ENCODE measurements around the gene MBOAT7.

The MBOAT7 gene

DNA sequence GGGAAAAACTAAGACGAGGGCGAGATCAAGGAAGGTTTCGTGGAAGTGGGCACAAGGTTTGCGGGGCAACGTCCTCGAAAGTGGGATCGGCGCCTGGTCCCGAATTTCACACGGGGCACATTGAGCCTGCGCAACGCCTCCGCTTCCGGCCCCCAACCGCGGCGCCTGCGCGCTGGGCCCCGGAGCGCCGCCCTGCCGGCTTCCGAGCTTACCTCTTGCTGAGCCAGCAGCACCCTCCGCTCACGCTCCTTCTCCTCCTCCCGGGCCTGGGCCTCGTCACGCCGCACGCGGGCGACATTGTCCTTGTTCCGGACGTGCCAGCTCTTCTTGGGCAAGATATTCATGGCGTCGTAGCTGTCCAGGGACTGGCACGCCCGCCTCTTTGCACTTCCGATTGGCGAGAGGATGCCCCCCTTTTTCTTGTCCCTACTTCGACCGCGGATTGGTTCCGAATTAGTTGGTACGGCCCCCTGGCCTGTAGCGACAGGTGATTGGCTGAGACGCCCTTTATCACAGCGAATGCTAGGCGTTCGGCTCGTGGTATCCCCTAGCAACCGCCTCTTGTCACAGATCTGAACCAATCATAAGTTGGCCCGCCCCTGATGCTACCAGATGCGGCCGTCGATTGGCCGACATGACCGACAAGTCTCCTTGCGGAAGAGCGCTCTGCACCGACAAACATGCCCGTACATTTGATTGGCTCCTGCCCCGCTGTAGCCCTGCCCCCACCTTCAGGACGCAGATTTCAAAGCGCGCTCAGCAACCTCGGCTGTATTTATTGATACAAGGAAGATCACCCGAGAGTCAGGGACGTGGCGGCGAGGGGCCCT is 29.8 kb downstream of the MBOAT7 start, which contains the start of gene LENG1:
TSS of gene LENG1 (minus strand) at position 370 of the 830 bp plus-strand sequence. CDS start at position 344, 26 bp downstream.
- peak; percentile 79 for DNase-seq

DNA sequence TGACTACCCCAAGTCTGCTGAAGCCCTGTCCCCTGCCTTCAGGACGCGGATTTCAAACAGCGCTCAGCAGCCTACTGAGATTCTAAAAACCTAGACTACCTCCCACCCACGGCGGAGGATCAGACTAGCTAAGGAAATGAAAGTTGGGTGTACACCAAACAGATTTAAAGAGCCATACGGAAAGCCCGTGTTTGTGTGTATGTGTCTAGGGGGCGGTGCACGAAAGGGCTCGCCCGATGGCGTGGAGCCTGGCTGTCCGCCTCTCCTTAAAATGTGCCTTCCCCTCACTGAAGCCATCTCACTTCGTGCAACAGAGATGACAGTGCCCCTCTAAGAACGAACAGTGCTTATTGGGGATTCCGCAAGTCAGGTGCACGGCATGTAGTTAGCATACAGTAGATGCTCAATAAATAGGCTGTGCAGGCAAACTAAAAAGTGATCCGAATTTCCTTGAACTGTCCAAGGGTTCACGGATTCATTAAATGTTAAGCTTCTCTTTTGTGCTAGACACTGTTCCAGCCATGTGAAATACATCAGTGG is 30.5 kb downstream of the MBOAT7 start:
- DNase-seq, result no peak

DNA sequence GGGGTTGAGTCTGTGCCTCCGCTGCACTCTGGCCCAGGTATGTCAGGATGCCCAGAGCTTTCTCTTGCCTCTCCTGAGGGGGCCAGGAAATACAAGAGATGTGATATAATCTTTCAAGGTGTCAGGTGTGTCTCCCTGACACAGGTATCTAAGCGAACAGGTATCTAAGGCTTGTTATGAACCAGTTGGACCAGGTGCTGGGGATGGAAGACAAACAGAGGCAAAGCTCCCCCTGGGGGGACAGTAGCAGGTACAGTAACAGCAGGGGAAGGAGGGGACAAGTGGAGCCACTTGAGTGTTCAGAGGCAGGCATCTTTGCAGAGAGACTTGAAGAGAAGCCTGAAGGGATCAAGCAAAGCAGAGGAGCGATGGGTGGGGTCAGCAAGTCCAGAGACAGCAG is 32.4 kb downstream of the MBOAT7 start:
- no peak for DNase-seq

DNA sequence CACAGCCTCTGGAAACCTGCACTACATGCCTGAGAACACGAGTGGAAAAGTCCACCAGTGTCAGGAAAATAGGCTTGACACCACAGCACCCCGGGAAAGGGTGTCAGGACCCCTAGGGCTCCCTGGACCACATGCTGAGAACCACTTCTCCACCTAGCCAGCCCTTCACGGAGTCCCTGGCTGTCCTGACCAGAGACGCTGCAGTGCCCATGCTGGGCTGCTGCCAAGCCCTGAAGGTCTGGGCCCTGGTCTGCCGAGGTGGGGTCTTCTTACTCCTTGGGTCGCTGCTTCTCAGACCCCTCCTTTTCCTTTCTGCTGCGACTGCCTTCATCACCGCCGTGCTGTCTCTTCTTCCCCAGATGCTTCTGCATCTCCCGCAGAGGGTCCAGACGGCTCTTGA is 32.9 kb downstream of the MBOAT7 start:
- no peak for DNase-seq

DNA sequence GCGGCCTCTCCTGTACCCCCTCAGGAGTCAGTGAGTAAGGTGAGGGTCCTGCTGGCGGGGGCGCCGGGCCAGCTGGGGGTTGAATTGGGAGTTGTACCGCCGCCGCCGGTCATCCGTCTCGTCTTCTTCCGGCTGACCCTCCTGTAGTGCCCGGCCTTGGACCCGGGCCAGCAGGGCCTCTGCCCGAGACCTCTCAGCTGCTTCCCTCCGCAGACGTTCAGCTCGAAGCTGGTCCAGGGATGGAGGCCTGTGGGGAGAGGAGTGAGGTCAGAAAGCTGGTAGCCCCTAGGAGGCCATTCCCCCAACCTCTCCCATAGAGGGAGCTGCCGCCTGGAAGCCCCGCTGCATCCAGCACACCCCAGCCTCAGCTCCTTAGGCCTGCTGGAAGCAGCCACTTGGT is 33.7 kb downstream of the MBOAT7 start:
- DNase-seq, result no peak

DNA sequence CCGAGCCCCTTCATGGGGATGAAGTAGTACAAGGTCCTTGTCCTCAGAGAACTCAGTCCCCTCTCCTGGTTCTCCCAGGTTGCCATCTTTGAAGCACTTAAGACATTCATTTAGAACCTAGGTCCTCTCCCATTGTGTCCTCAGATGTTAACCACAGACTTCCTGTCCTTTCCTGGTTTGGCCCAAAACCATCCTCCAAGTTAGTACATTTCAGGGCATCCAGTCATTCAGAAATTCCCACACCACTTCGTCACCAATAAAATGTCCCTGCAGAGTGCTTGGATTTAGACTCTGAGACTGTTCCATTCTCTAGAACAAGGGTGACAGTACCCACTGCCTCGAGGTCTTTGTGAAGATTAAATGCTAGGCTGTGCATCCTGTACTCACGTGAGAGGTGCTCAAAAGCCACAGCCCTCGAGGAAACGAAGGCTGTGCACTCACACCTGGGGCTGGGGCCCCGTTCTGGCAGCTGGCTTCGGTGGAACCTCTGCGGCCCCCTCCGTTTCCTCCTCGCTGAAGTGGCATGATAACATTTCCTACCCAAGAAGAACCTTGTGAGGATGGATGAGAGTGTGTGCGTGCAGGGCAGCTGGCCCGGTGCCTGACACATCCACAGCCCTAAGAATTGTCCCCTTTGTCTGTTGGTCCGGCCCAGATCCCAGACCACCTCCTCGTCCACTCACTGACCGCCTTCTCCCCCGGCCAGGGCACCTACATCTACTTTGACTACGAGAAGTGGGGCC is 34.6 kb downstream of the MBOAT7 start:
- DNase-seq, result no peak

DNA sequence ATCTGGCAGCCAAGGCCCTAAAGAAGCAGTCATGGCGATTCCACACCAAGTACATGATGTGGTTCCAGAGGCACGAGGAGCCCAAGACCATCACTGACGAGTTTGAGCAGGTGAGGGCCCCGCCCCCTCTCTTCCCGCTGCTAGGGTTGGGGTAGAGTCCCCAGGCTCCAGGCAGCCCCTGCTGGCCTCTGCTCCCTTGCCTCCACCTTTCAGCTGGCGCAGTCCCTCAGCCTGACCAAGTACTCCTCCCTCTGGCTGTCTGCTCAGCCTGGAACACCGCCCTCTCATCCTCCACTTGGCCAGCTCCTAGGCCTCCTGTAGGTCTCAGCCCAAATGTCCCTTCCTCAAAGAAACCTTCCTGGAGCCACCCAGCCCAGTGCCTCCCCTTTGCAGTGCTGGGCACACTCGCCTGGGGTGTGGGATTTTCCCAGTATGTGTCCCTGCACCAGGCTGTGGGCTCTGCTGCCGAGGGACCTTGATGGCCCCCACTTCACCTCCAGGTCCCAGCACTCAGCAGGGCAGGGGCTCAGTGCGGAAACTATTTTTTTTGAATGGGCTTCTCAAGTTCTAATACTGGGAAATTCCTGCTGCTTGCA is 35.6 kb downstream of the MBOAT7 start:
- DNase-seq, result no peak

DNA sequence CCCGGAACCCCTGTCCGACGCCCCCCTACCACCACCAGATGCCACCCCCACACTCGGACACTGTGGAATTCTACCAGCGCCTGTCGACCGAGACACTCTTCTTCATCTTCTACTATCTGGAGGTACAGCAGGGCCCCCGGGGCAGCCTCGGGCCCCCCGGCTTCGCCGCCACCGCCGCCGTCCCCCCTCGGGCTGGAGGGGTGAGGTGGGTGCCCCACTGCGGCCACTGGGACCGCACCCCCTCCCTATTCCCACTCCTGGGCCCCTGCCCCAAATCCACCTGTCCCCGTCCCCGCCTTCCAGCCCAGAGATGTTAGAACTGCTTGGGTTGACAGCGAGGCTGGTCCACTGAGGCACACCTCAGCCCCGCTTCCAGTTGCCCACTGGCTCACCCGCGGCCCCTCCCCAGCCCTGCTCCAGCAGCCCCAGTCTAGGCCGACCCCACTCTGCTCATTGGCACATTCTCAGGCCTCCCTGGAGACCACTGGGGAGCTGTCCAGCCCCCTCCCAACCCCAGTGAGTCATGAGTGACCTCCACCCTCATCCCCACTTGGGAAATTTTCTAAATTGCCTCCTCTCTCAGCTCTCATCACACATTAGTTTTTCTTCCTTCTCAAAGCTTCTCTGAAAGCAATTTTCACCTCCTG is 36.4 kb downstream of the MBOAT7 start:
- no peak for DNase-seq

DNA sequence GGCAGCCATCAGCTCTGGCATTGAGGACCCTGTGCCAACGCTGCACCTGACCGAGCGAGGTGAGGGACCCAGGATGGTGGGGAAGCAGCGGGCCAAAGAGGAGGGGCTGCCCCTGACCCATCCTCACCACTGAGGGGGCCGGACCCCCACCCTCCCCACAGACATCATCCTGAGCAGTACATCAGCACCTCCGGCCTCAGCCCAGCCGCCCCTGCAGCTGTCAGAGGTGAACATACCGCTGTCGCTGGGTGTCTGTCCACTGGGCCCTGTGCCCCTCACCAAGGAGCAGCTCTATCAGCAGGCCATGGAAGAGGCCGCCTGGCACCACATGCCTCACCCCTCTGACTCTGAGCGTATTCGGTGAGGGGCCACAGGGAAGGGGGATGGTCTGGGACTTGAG is 37.1 kb downstream of the MBOAT7 start:
- no peak for DNase-seq

DNA sequence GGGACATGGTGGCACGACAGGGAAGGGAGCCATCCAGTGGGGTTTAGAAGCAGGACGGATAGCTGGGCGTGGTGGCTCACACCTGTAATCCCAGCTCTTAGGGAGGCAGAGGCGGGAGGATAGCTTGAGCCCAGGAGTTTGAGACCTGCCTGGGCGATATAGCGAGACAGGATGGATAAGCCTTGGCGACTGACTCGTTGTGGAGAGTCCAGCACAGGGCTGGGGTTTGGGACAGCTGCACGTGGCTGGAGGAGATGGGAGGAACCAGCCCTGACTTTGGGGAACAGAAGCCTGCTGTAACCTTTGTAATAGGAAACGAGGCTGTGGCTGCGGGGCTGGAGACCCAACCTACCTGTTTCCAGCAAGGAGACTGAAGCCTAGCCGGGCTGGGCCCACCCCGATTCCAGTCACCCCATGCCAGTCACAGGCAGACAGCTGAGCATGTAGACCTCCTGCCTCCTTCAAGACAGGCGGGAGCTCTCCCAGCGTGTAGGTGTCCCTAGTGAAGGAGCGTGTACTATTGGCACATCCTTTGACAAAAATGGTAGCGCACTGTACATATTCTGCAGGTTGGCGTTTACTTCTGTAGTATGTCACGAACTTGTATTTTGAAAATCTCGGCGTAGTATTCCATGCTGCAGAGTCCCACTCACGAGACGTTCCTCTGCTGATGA is 37.9 kb downstream of the MBOAT7 start:
- DNase-seq, result no peak

DNA sequence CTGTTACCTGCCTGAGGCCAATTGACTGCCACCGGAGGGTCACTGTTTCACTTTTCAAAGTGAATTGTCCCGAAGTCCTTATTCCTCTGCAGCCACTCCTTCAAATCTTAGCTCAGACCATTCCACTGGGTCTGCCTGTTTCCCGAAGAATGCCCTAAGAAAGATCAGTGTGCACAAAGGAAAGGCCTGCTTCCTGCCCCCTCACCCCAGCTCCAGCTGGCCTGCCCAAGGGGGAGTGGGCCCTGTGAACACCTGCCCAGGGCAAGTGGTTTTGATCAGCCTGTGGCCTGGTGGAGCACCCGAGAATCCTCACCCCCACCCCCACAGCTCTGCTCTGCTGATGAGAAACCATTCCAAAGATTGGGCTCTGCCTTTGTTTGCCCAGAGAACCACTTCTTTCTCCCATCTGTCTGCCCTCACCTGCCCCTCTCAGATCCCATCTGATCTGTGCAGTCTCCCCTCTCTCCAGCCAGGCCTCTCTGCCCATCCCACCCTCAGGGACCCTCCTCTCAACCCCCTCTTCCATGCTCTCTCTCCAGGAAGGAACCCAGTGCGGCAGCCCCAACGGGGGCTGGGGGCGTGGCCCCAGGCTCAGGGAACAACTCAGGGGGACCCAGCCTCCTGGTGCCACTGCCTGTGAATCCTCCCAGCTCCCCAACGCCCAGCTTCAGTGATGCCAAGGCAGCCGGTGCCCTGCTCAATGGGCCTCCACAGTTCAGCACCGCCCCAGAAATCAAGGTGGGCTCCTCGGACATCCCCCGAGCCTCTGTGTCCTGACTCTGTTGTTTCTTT is 40.2 kb downstream of the MBOAT7 start:
- no peak for DNase-seq

DNA sequence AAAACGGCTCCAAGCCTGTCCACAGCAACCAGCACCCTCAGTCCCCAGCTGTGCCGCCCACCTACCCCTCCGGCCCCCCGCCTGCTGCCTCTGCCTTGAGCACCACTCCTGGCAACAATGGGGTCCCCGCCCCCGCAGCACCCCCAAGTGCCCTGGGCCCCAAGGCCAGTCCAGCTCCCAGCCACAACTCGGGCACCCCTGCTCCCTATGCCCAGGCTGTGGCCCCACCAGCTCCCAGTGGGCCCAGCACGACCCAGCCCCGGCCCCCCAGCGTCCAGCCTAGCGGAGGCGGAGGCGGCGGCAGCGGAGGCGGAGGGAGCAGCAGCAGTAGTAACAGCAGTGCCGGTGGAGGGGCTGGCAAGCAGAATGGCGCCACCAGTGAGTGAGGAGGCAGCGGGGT is 41.2 kb downstream of the MBOAT7 start:
- no peak for DNase-seq

DNA sequence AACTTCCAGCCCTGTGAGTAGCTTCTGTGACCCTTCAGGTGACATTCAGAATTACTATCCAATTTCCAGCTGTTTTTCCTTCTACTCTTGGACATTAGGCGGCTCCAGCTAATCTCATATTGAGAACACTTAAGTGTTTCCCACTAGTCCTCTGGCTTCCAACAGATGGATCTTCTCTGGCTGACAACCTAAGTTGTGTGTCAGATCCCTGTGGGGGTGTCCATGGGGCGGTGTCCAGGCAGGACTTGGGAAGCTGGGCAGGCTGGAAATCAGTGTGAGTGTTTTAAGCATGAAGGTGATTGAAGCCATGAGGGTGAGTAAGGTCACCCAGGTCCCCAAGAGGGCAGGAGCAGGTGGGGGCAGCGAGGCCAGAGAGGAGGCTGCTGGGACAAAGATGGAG is 41.7 kb downstream of the MBOAT7 start:
- no peak for DNase-seq

DNA sequence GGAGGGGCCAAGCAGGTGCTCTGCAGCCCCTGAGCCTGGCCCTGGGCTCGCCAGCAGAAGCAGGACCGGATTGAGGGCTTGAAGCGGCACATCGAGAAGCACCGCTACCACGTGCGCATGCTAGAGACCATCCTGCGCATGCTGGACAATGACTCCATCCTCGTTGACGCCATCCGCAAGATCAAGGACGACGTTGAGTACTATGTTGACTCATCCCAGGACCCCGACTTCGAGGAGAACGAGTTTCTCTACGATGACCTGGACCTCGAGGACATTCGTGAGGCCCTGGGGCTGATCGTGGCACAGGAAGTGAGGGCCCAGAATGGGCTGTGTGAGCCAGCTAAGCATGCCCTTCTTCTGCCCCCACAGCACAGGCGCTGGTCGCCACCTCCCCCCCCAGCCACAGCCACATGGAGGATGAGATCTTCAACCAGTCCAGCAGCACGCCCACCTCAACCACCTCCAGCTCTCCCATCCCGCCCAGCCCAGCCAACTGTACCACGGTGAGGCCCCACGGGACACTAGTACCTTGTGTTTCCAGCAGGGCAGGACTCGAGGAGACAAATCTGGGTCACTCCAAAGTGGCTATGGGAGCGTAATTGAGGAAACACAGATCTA is 43.7 kb downstream of the MBOAT7 start:
- DNase-seq, result no peak

DNA sequence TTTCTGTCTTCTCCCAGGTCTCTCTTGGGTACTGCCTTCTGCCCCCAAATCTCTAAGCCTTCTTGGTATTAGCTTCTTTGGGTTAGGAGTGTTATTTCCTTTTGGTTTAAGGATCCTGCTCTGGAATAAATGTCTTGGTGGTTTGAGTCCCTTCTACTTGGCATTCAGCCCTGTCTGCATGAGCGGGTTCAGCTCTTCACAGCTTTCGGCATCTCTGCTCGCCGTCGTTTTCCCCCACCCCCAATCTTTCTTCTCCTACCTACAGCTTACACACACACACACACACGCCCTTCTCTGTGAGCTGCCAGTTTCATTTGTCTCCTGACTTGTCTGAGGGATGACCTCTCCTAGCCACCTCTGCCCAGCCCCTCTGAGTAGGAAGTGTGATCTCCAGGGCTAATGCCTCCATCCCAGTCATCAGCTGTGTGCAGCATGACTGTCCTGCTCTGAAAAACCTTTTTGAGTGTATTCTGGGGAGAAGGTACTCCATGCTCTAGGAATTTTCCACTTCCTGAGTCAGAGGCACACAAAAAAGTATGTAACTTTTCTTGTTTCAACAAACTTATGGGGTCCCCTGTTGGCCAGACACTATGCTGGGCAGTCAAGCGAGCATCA is 47.1 kb downstream of the MBOAT7 start:
- DNase-seq, result no peak

DNA sequence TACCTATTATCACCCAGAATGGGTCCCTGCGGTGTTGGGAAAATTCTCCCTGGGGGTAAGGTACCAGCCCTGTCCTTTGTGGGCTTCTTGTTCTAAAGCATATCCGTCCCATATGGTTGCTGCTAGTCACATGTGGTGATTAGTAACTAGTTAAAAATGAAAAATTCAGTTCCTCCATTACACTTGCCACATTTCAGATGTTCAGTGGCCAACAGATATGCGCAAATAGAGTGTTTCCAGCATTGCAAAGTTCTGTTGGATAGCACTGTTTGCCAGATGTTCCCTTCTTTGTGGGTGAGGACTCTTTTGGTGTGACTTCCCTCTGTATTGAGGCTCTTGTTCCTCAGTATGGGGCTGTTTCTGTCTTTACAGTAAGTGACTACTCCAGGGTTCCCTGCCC is 48.0 kb downstream of the MBOAT7 start:
- no peak for DNase-seq

DNA sequence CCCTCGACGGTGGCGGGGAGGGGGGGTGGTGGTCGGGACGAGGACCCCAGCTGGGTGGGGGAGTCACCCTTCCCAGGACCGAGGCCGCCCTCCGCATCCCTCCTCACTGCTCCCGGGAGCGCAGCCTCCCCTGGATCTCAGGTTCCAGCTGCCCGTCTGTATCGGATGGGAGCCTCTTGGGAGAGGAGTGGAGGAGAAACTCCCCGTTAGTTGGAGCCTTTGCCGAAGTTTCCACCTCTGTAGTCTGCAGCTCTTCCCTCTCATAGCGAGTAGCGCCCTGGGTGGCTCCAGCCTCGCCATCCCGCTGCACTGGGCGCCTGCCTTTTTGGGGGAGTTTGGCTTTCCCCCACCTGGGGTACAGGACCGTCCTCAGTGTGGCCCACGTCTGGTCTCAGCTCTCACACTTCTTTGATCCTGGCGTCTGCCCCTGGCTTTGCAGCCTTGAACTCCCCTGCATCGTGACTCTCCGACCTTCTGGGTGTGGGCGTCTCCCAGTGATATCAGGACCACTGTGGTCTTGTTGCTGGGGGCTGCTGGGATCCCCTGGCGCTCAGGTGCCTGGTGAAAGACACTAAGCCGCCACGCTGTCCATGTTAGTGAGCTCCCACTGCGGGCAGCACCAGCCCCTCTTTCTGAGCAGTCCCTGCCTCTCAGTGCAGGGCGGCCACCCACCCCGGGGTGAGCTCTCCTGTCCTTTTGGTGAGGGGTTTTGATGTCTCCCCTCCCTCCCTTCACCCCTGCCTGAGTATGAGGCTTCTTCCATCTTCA is 50.7 kb downstream of the MBOAT7 start:
- DNase-seq, result no peak

DNA sequence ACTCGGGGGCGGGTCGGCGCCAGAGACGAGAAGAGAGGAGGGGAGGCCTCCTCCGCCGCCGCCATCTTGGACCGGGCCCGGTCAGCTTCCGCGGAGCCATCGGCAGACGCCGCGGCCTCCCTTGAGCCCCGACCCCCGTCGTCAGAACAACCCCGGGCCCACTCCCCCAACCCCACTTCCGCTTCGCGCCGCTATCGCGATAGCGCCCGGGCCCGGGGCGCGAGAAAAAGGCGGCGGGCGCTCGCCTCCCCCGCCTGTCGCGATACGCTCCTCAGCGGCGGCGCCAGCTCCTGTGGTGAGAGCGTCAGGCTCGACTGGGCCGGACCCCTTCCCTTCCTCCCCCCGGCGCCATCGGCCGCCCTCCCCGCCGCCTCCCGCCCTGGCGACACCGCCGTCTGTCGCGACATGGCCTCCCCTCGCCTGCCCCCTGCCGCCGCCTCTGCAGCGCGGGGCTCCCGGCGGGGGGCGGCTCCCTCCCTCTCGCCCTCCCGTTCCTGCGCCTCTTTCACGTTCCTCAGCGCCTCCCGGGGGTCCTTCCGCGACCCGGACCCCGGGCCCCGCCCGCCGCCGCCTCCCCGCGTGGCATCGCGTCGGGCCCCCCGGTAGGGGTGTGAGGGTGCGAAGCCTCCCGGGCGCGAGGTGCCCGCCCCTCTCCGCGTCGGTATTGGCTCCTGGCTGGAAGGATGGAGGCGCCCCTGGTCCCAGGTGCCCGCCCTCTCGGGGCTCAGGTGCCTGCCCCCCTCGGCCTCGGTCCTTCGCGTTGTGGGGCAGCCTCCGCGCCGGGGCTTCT is 51.5 kb downstream of the MBOAT7 start, which contains the start of gene CNOT3:
TSS of gene CNOT3 (plus strand) at position 64 of the 790 bp plus-strand sequence. CDS start 5,217 bp downstream, outside the sequence.
- DNase-seq, result peak; percentile 44
